ENCODE results near the gene IQGAP3.
"Not testable (repeated sequence)": the region's sequence is repeated elsewhere in the genome, so short reads cannot be mapped to it uniquely, and the experiment has no call there.

Gene IQGAP3

GRCh38 chr1:156566436-156566835 is 5.9 kb downstream of the IQGAP3 start:
- DNase-seq (ENCODE audit: low read depth), result no peak

GRCh38 chr1:156565519-156565918 is 6.8 kb downstream of the IQGAP3 start:
- DNase-seq (ENCODE audit: low read depth), result no peak

GRCh38 chr1:156560585-156561163 is 11.7 kb downstream of the IQGAP3 start:
- DNase-seq (ENCODE audit: low read depth), result no peak

- no peak for DNase-seq (ENCODE audit: low read depth)
Observed at GRCh38 chr1:156559797-156560385, 12.5 kb downstream of the IQGAP3 start.

GRCh38 chr1:156559086-156559796 is 13.1 kb downstream of the IQGAP3 start:
- DNase-seq (ENCODE audit: low read depth), result no peak

GRCh38 chr1:156556354-156556753 is 16.0 kb downstream of the IQGAP3 start:
- DNase-seq (ENCODE audit: low read depth), result no peak

GRCh38 chr1:156555715-156556114 is 16.6 kb downstream of the IQGAP3 start:
- DNase-seq (ENCODE audit: low read depth), result no peak

GRCh38 chr1:156554971-156555370 is 17.4 kb downstream of the IQGAP3 start:
- no peak for DNase-seq (ENCODE audit: low read depth)

- DNase-seq (ENCODE audit: low read depth), result no peak
Observed at GRCh38 chr1:156553860-156554485, 18.4 kb downstream of the IQGAP3 start.

- DNase-seq (ENCODE audit: low read depth), result not testable (repeated sequence)
Observed at GRCh38 chr1:156552937-156553336, 19.4 kb downstream of the IQGAP3 start.

GRCh38 chr1:156552518-156552917 is 19.8 kb downstream of the IQGAP3 start:
- no peak for DNase-seq (ENCODE audit: low read depth)

- no peak for DNase-seq (ENCODE audit: low read depth)
Observed at GRCh38 chr1:156551869-156552268, 20.5 kb downstream of the IQGAP3 start.

GRCh38 chr1:156551066-156551643 is 21.2 kb downstream of the IQGAP3 start:
- DNase-seq (ENCODE audit: low read depth), result no peak

GRCh38 chr1:156550346-156550745 is 22.0 kb downstream of the IQGAP3 start:
- DNase-seq (ENCODE audit: low read depth), result no peak

- no peak for DNase-seq (ENCODE audit: low read depth)
Observed at GRCh38 chr1:156549831-156550230, 22.5 kb downstream of the IQGAP3 start.

GRCh38 chr1:156549390-156549789 is 23.0 kb downstream of the IQGAP3 start:
- no peak for DNase-seq (ENCODE audit: low read depth)

GRCh38 chr1:156547982-156548381 is 24.4 kb downstream of the IQGAP3 start:
- DNase-seq (ENCODE audit: low read depth), result no peak

- DNase-seq (ENCODE audit: low read depth), result no peak
Observed at GRCh38 chr1:156547434-156547833, 24.9 kb downstream of the IQGAP3 start.

GRCh38 chr1:156546267-156546666 is 26.1 kb downstream of the IQGAP3 start:
- DNase-seq (ENCODE audit: low read depth), result no peak

GRCh38 chr1:156544592-156545102 is 27.7 kb downstream of the IQGAP3 start:
- DNase-seq (ENCODE audit: low read depth), result no peak

GRCh38 chr1:156543066-156543465 is 29.3 kb downstream of the IQGAP3 start:
- peak; percentile 48 for DNase-seq (ENCODE audit: low read depth)

- no peak for DNase-seq (ENCODE audit: low read depth)
Observed at GRCh38 chr1:156540955-156541354, 31.4 kb downstream of the IQGAP3 start.

Measured in CMK (cell line).